T-helper 17 cell (primary cell): Measurements from ENCODE around the gene FOXN4. TPM values are rescaled to one million over a fixed set of nuclear protein-coding genes. Genes with fewer than 3 reads are reported as not detected.

Experiments
- ATAC-seq: fragments of 150-1000 bp; cut with Tn5 transposase; 2 replicates; pipeline ENCODE4 v1.10.0; 2021; ENCODE audit warnings: mild to moderate bottlenecking, moderate library complexity
- DNase-seq, 3 donors: peaks; one replicate each; pipeline versions ENCODE4 v3.0.0 to v3.0.0-alpha.2; 2020 to 2021
- H3K9me3 ChIP-seq: one replicate; pipeline ENCODE4 v1.7.0; 2013; ENCODE audit warnings: low read length, mild to moderate bottlenecking; ENCODE audit not compliant: control insufficient read depth, poor library complexity, severe bottlenecking
- H3K27ac Mint-ChIP-seq: one replicate; pipeline ENCODE4 v1.8.0; 2022; ENCODE audit warnings: mild to moderate bottlenecking, moderate library complexity, mixed read lengths
- H3K27me3 Mint-ChIP-seq: one replicate; pipeline ENCODE4 v1.8.0; 2022; ENCODE audit warnings: mixed read lengths
- H3K36me3 Mint-ChIP-seq: one replicate; pipeline ENCODE4 v1.8.0; 2022; ENCODE audit warnings: low read depth, mixed read lengths
- H3K4me1 Mint-ChIP-seq: one replicate; pipeline ENCODE4 v1.8.0; 2022; ENCODE audit warnings: mild to moderate bottlenecking, mixed read lengths
- H3K4me3 Mint-ChIP-seq: one replicate; pipeline ENCODE4 v1.8.0; 2022; ENCODE audit warnings: mild to moderate bottlenecking, moderate library complexity, mixed read lengths
- total RNA-seq, 4 donors: library from RNA in 2 of 4; stranded (reverse) in 2 of 4; gene quantifications; one replicate each; pipeline ENCODE4 v1.2.3 and lab custom pipeline; 2022 to 2026

Gene FOXN4
- total RNA-seq, 2 donors from 2014 or later, result not detected

DNA sequence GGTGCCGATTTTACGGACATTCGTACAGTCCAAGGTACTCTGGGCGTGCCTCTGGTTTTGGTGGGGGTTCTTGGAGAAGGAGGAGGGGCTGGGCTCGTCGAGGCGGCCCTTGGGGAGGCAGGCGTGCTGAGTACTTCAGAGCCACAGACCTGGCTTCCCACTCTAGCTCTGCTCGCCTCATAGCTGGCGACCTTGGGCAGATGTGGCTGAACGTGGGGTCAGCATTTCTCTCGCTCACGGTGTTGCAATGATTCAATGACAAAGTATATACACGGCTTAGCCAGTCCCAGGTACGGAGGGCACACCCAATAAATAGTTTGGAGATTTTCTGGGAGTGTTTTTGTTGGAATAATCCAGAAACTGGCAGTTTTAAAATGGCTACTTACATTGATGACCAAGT, 75.1 kb downstream of the FOXN4 start:
- H3K27me3 Mint-ChIP-seq, result no peaks in the 10 kb centered on the region
- no peaks in the 10 kb centered on the region for H3K36me3 Mint-ChIP-seq
- no peak overlapping the region for H3K4me3 Mint-ChIP-seq
- DNase-seq (no peak), ATAC-seq (no peak)
- H3K4me1 Mint-ChIP-seq, result no peaks in the 10 kb centered on the region
- no peak overlapping the region for H3K27ac Mint-ChIP-seq
- no peaks in the 10 kb centered on the region for H3K9me3 ChIP-seq

DNA sequence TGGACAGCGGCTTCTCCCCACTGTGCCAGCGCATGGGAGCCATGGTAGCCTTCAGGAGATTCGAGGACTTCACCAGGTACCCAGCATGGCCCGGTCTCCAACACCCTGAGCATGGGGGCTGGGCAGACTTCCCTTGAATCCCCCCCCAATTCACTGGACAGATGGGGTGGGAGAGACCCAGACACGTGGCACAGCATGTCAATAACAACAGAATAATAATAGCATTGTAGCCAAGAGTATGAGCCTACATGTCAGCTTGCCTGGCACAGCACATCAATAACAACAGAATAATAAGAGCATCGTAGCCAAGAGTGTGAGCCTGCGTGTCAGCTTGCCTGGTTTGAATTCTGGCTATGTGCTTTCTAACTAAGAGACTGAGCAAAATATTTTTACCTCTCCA, 76.4 kb downstream of the FOXN4 start:
- DNase-seq, result no peak
- no peak for ATAC-seq
- H3K27ac Mint-ChIP-seq, result no peak overlapping the region
- no peaks in the 10 kb centered on the region for H3K4me1 Mint-ChIP-seq
- no peaks in the 10 kb centered on the region for H3K27me3 Mint-ChIP-seq
- H3K9me3 ChIP-seq, result no peaks in the 10 kb centered on the region
- no peaks in the 10 kb centered on the region for H3K36me3 Mint-ChIP-seq
- H3K4me3 Mint-ChIP-seq, result no peak overlapping the region

DNA sequence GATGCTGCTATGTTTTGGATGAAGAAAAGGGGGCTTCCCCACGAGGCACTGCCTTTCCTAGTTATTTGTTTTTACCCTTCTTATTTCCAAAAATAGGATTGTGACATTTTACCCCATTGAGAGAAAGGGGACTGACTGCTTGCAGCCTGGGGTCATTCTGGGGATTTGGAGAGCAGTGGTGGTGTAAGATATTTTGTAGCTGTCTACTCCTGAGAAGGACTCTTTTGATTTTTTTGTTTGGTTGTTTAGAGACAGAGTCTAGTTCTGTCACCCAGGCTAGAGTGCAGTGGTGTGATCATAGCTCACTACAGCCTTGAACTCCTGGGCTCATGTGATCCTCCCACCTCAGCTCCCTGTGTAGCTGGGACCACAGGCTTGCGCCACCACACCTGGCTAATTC, 78.9 kb downstream of the FOXN4 start:
- DNase-seq (no peak), ATAC-seq (no peak)
- Mint-ChIP-seq H3K4me3 (no peak overlapping the region), H3K36me3 (no peaks in the 10 kb centered on the region), H3K27me3 (no peaks in the 10 kb centered on the region), H3K4me1 (no peaks in the 10 kb centered on the region), H3K27ac (no peak overlapping the region)
- no peaks in the 10 kb centered on the region for H3K9me3 ChIP-seq

DNA sequence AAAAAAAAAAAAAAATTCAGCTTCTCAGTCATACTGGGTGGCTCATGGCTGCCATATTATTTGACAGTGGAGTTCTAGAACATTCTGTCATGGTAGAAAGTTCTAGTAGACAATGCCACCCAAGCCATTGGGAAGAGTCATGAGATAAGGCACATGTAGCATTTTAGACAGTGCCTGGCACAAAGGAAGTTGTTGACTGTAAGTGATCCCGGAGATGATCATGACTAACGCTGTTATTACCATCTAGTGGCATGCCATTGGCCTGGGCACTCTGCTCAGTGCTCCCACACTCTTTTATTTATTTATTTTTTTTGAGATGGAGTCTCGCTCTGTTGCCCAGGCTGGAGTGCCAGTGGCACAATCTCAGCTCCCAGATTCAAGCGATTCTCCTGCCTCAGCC, 80.4 kb downstream of the FOXN4 start:
- H3K9me3 ChIP-seq, result no peaks in the 10 kb centered on the region
- no peaks in the 10 kb centered on the region for H3K36me3 Mint-ChIP-seq
- H3K27ac Mint-ChIP-seq, result no peak overlapping the region
- no peaks in the 10 kb centered on the region for H3K27me3 Mint-ChIP-seq
- H3K4me3 Mint-ChIP-seq, result no peak overlapping the region
- no peak for DNase-seq
- no peaks in the 10 kb centered on the region for H3K4me1 Mint-ChIP-seq
- ATAC-seq, result no peak

Other genes with a start within 250 kb of the FOXN4 start
- gene ALKBH2, start 215.8 kb downstream of the FOXN4 start, total RNA-seq, result 1 to 10 TPM; 6.5 to 9.4 TPM
- gene UNG, start 211.7 kb downstream of the FOXN4 start, total RNA-seq, result 10 to 100 TPM; 10.2 to 11.1 TPM
- gene ACACB, start 192.7 kb downstream of the FOXN4 start, total RNA-seq, result 10 to 100 TPM; 22.2 to 25.9 TPM
- not detected for gene MYO1H, start 38.6 kb upstream of the FOXN4 start, total RNA-seq
- 10 to 100 TPM; 19.5 to 35.2 TPM for gene KCTD10, start 168.0 kb upstream of the FOXN4 start, total RNA-seq
- gene UBE3B, start 168.3 kb upstream of the FOXN4 start, total RNA-seq, result 10 to 100 TPM; 26.9 to 32.9 TPM